GM13976 (cell line): ENCODE data around the gene NCAM2.

Experiments used
- DNase-seq: peaks from one replicate; pipeline ENCODE4 v3.0.0; 2012; ENCODE audit warnings: low spot score
- in situ Hi-C: fragments of 300-500 bp; cut with MboI; formaldehyde crosslinking; loops from one replicate; pipeline ENCODE4 v1.12.0; 2022; ENCODE audit warnings: low sequenced_read_pairs, mixed read lengths, inconsistent platforms; ENCODE audit not compliant: unreplicated experiment
- TF ChIP-seq, protein P1 (sequence below): IDR thresholded peaks from 2 replicates; pipeline ENCODE4 v1.5.1; 2012; ENCODE audit warnings: borderline replicate concordance, mild to moderate bottlenecking; ENCODE audit not compliant: insufficient read depth; ENCODE audit errors: extremely low read depth, missing control alignments, control extremely low read depth

Gene NCAM2

GRCh38 chr21:21412096-21412495 lies 413.9 kb downstream of the NCAM2 start:
- DNase-seq: no peak
- in situ Hi-C loops: no loop called here
- TF ChIP-seq, protein P1, sequence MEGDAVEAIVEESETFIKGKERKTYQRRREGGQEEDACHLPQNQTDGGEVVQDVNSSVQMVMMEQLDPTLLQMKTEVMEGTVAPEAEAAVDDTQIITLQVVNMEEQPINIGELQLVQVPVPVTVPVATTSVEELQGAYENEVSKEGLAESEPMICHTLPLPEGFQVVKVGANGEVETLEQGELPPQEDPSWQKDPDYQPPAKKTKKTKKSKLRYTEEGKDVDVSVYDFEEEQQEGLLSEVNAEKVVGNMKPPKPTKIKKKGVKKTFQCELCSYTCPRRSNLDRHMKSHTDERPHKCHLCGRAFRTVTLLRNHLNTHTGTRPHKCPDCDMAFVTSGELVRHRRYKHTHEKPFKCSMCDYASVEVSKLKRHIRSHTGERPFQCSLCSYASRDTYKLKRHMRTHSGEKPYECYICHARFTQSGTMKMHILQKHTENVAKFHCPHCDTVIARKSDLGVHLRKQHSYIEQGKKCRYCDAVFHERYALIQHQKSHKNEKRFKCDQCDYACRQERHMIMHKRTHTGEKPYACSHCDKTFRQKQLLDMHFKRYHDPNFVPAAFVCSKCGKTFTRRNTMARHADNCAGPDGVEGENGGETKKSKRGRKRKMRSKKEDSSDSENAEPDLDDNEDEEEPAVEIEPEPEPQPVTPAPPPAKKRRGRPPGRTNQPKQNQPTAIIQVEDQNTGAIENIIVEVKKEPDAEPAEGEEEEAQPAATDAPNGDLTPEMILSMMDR: no peak

- TF ChIP-seq, protein P1: no peak
- no peak for DNase-seq
- in situ Hi-C loops: no loop called here
These were observed 417.5 kb downstream of the NCAM2 start for GRCh38 chr21:21415741-21416140.

DNA sequence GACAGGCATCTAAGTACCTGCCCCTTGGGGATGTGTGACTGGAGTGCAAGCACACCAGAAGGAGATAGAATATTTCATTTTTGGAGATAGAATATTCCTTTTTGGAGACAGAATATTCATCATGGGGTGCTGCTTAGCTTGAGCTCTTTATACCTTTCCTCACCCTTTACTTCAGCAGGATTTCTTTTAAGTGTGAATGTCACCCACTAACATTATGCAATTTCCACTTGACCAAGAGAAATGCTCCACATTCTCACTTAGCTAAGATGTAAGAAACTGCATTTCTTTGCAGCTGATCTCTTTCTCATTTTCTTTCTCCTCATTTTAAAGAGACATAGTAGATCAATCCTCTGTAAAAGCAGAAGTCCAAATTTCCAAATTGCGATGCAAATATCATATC lies 436.7 kb downstream of the NCAM2 start:
- in situ Hi-C loops: no loop called here
- TF ChIP-seq, protein P1: no peak
- no peak for DNase-seq

GRCh38 chr21:21436012-21436534 lies 437.9 kb downstream of the NCAM2 start:
- TF ChIP-seq, protein P1: no peak
- in situ Hi-C loops: no loop called here
- DNase-seq: no peak

GRCh38 chr21:21439761-21440160 lies 441.6 kb downstream of the NCAM2 start:
- DNase-seq: no peak
- in situ Hi-C loops: no loop called here
- TF ChIP-seq, protein P1: no peak

DNA sequence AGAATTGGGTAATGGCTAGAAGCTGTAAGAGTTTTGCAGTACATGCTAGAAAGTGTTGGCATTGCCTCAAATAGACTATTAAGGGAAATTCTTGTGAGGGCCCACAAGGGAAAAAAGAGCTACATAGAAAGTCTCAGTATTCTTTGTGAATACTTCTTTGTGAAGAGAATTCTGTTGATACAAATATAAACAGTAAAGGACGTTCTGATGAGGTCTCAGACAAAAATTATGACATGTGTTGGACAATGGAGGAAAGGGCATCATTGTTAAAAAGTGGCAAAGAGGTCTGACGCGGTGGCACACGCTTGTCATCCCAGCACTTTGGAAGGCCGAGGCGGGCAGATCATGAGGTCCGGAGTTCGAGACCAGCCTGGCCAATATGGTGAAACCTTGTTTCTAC lies 458.9 kb downstream of the NCAM2 start:
- no peak for DNase-seq
- in situ Hi-C loops: no loop called here
- TF ChIP-seq, protein P1: no peak
